ENCODE data around the gene CDK6.

Gene CDK6

DNA sequence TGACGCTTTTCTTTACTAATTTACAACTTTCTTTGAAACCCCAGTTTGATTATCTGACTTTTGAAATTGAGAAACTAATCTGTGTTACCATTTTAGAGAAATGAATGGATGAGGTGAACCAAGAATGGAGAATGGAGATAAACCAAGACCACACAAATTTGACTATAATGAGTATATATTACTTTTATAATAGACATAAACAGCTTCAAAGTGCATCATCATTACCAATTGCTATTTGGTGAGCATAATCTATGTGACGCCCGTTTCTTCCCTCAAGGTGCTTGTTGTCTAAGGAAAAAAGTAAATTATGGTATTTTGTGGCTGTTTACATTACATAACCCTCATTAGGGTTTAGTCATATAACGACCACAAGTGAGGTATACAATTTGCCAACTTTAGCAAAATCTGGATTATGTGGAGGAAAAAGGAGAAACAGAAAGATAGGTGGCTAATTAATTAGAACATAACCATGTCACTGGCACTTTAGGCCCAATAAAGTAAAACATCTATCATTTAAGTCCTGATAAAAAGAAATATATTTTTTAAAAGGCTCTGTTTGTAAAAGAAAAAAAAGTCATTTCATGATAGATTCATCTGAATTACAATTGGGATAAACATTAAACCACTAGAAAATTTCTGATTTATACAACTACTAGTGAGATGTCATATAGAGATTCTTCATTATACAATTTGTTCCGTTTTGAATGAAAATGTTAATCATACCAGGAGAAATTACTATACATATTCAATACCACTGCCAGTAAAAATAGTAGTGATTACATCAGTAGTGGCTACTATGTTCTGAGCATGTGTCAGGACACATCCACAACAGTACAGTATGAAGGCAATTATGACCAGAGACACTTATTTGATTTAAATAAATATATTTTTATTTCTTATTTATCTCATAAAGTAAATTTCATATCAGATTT, 128.0 kb downstream of the CDK6 start:
- no peak for DNase-seq (ENCODE audit: low spot score)

DNA sequence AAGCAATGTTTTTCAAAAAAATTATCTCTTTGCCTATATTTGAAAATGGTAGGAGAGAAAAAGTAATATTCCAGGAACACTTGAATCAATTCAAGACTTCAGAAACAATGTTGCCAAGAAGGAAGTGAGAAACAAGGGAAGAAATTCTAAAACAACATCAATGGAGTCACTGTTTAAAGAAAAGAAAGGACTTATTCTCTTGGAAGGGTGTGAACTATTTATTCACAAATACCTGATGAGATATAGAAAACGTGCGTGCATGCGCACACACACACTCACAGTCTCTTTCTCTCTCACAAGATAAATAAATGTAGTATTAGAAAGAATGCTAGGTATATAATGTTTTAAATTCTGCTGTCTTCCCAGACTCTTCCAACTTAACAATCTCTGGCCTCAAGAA, 128.9 kb downstream of the CDK6 start:
- no peak for DNase-seq (ENCODE audit: low spot score)

DNA sequence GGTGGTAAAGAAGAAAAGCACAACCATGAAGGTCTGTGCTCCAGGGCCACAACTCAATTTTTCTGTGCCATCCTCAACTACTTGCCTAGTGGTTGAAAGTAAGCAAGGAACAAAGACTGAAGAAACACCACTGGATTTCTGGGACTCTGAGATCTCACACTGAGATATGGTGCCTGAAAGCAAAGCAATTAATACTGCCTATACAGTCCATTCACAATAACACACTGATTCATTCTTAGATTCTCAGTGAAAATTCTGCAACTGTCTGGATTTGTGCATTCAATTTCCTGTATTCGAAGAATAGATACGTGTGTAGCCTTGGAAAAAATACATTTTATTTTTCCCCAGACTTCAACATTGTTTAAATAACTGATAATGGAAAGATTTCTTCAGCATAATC, 129.8 kb downstream of the CDK6 start:
- no peak for DNase-seq (ENCODE audit: low spot score)

DNA sequence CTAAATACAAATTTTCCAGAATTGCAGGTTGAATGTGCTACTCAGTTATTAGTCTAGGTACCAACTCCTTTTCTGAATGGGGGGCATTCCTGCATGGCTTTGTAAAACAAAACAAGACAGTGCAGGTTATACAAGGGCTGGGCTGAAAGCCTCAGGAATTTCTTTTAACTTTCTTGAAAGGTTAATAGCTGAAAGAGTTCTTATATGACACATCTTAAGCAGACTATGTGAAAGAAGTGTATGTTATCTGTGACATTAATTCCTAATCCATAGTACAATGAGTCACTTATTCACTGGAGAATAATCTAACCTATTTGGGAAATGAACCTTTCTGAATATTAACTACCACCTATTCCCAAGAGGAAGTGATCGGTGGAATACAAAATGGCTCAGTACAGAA, 130.5 kb downstream of the CDK6 start:
- DNase-seq (ENCODE audit: low spot score) = no peak

DNA sequence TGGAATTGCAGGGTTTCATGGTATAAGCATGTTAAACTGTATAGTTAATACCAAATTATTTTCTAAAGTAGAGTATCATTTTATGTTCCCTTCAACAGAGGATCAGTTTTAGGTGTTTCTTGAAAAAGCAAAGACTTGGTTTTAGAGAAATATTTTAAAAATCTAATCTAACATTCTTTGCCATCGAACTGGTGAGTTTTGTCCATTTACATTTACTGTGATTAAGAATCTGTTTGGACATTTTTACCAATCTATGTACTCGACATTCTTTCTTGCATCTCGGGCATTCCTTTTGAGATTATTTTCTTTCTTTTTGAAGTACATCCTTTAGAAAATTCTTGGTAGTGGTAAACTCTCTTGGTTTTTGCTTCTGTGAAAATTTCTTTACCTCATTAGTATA, 131.5 kb downstream of the CDK6 start:
- no peak for DNase-seq (ENCODE audit: low spot score)

DNA sequence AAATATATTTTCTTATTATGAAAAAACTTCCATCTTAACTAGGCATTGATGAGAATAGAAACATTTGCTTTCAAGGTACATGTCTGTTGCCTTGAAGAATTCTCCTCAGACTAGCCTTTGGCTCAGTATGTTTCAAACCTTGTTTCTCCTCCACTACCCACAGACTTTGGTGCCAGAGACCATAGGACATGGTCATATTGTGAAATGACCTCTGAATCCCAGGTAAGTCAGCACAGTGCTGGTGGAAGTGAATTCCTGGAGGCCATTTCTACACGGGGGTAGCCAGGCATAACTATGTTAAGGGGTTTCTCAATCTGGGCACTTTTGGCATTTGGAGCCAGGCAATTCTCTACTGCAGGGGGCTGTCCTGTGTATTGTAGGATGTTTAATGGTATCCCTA, 133.8 kb downstream of the CDK6 start:
- no peak for DNase-seq (ENCODE audit: low spot score)

DNA sequence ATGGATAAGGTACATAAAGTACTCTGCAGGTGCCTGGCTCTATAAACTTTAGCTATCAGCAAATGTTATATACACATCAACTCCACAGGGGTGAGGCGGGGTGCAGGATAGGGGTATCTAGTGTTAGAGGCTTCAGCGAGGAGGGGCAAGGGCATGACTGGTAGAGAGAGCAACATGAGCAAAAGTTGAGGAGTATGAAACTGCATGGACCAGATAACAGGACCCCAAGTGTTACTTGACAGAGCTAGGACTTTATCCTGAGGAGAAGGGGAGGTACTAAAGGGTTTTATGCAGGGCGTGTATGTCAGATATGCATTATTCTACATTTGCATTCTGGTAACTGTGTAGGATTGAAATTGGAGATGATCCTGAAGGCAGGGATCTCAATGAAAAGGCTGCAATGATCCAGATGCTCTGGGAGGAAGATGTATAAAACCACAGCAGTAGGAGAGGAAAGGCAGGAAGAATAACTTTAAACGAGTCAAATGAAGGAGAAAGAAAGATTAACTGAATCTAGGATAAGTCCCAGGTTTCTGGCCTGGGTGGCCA, 136.3 kb downstream of the CDK6 start:
- no peak for DNase-seq (ENCODE audit: low spot score)

DNA sequence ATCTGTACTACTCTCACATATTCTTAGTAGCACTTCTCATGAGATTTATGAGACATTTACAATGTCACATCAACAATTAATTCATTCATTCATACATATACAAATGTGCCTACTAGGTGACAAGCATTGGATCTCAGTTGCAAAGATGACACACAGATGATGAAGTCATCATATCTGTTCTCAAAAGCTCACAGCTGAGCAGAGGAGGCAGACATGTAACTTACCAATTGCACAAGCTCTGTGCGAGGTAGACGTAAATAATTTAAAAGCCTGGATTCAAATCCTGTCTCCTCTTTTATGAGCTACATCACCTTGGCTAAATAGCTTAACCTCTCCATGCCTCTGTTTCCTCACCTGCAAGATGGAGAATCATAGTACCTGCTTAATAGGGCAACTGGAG, 136.8 kb downstream of the CDK6 start:
- DNase-seq (ENCODE audit: low spot score) = no peak

DNA sequence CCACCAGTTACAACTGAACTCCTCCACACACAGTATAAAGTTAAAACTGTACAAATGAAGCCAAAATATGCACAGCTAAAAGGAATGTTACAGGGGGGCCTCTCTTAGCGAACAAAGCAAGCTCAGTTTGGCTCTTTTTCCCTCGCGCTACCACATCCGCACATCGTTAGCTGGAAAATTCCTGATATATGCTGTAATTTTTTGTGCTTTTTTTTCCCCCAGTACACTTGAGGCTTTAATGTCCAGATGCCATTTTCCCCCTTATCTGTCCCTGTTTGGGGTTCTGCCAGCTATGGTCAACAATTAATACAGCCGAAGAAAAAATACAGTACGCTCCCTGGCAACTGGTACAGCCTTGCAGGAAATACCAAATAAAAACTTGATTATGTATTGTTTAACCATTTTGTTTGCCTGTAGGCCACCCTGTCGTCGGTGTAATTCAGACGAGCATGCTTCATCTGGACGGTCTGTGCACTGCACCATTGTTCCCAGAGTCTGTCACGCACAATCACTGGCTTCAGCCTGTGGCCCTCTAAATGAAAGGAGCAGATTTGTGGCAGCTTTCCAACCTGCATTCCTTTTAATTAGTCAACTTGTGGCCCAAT, 138.0 kb downstream of the CDK6 start:
- no peak for DNase-seq (ENCODE audit: low spot score)

DNA sequence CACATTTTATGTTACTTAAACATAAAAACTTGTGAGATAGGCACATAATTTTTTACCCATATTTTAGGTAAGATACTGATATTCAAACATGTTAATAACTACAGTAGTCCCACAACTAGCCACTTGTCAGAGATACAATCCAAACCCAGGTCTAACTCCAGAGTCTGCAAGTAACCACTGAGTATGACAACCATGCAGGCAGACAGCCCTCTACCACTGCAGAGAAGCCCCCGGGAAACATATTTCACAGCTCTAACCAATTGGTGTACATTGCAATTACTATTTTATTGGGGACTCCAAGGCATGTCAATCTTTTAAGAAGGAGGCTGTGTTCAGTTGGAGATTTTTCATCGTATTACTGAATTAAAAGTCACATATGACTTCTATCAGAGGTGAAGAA, 139.0 kb downstream of the CDK6 start:
- DNase-seq (ENCODE audit: low spot score) = no peak

DNA sequence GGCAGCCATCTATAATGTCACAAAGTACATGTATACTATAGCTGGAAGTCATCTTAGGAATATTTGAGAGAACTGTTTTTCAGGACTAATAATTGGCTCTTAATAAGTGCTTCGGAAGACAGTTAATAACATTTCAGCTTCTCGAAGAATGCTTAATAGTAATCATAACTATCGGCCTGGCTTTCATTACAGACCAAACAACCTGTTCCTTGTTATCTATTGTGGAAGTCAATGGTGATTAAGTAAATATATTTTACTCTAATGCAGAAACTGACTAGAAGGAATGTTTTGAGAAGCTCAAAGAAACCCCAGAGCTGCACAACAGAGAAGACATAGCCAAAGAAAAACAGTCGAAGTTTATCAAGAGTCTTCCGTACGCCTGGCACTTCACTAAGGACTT, 139.4 kb downstream of the CDK6 start:
- no peak for DNase-seq (ENCODE audit: low spot score)

DNA sequence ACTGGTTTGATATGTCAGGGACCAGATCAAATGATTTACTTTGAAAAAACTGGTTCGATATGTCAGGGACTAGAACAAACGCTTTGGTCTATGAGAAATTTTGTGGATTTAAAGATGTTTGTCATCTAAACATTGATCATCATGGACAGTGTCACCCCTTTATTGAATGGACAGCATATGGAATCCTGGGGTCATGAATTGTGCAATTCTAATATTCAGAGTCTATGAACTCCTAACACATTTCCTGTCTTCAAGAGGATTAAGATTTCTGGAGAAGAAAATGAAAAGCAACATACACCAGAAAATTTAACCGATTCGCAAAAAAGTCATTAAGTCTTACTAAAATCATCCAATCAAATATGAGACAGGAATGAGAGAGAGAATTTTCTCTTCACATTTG, 139.8 kb downstream of the CDK6 start:
- DNase-seq (ENCODE audit: low spot score) = no peak

DNA sequence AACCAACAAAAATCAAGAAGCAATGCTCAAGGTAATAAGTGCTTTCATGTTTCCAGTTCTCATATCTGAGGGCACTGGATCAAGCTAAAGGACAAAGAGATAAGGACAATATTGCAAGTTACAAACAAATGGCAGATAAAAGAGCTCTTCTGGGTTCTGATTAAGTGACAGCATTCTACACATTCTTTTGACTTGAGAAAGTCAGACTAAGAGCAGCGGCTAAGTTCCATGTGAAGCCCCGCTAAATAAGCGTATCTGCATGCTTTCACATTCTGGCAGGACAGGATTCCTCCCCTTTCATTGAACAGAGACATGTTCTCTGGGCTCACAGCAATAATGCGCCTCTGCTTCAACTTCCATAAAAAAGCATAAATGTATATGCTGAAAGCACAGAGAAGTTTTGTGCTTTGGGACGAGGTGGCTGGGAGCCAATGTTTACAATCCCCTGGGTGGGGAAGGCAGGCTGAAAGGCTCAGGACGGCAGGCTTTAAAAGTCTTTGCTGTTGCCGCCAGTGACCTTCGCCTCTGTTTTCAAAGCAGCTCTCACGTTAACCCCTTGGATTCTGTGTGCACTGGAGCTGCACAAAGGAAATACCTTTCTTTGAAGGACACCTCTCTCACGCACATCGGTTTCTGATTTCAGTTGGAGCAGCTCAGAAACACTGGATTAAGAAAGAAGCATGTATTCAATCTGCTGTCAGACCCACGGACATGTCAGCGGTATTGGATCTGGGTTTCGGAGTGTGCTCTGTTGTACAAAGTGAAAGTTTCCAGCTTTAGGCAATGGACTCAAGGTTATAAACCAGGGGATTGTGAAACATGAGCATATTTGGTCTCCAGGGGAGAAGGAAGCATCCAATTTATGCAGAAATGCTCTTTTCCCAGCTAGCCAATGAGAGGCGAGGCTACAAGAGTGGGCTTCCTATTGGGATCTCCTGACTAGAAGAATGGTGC, 140.8 kb downstream of the CDK6 start:
- no peak for DNase-seq (ENCODE audit: low spot score)

DNA sequence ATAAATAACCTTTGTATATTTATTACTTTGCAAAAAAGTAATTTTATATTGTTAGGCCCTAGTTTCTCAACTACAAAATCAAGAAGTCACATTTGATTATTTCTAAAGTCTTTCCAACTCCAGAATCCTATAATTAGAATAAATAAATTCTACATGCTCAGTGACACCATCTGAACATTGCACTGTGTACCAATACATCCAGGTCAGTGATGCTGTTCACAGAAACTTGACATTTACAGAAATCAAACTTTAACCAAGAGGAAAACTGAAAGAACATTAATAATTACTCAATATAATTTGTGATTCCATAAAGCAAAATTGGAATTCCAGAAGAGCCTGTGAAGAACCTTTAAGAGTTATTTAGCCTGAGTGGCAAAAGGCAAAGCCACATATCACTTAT, 142.2 kb downstream of the CDK6 start:
- no peak for DNase-seq (ENCODE audit: low spot score)

DNA sequence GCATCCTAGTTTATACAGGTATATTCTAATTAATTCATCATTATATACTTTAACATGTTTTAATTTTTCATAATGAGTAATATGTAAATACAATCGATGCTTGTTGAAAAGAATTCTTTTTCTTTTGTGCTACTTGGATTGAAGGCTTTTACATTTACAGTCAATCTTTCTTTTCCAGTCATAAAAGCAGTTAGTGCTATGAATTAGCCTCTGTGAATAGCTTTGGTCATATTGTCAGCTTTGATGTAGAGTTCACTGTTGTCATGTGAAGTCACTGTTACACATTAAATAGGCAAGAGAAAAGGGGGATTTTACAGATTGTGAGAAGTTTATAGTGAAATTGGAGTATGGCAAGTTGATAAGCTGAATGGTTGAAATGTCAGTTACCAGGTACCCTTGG, 142.9 kb downstream of the CDK6 start:
- no peak for DNase-seq (ENCODE audit: low spot score)

DNA sequence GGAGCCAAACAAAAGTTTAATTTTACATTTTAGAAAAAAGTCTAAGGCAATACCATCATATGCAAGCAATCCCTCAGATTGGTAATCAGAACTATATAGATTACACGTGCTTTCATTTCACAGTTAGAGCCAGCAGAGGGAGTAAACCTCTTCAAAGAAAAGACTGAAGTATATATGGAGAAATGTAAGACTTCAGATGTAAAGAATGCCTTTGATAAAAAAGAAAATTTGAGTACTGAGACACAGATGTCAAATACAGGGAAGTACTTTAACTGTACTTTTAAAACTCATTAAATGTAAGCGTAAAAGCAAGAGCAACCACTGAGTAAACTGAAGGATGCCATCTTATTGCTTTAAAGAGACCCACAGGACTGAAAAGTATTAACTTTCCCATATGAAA, 144.8 kb downstream of the CDK6 start:
- DNase-seq (ENCODE audit: low spot score) = peak; percentile 83

DNA sequence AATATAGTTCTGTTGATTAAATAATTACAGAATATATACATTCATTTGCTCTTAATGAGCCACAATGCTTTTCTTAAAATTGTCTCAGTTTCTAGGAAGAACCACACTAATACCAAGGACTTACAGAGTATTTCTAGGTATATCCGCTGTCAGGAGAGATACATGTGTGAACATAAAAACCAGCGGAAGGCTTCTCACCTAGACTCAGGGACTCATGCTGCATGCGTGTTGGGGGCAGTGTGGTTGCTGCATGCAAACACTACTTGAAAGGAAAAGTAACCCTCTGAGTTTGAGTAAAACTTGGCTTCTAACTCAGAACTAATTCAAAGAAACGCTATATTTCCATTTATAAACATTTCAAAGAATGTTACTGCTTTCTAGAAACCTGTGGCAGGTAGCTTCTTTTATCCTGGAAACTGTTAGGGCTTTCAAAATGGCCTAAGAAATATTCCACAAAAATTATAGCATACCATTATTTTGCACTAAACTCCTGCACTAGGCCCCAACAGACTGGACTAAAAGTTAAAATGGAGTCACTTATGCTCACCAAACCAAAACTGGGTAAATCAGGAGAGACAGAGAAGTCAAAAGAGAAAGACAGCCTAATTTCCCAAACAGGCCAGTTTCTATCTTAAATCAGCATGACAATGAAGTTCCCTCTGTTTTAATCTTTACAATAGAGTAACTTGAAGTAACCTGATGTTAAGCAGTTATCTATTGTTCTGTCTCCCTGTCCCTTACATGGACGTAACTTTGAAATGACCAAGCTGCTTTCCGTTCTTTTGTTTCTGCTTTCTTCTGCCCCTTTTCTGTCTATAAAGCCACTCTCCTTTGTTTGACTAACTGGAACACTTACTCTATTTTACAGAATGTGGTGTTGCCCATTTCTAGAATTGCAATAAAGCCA, 151.0 kb downstream of the CDK6 start:
- DNase-seq (ENCODE audit: low spot score) = no peak

DNA sequence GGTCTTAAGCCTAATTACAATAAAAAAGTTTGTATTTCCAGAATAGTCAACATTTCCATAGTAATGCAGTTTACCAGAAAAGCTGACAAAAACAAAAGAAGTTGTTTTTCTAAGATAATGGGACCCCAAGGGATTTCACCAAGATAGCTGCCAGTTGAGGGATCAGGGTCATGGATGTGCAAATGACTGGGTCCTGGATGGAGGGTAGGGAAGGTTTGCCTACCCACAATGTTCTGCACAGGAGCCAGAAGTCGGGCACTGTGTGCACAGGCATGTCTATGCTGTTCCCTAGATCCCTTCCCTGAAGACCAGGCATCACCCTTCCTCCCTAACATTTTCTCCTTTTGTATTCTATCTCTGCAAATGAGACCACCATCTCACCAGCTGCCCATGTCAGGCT, 152.1 kb downstream of the CDK6 start:
- DNase-seq (ENCODE audit: low spot score) = no peak

DNA sequence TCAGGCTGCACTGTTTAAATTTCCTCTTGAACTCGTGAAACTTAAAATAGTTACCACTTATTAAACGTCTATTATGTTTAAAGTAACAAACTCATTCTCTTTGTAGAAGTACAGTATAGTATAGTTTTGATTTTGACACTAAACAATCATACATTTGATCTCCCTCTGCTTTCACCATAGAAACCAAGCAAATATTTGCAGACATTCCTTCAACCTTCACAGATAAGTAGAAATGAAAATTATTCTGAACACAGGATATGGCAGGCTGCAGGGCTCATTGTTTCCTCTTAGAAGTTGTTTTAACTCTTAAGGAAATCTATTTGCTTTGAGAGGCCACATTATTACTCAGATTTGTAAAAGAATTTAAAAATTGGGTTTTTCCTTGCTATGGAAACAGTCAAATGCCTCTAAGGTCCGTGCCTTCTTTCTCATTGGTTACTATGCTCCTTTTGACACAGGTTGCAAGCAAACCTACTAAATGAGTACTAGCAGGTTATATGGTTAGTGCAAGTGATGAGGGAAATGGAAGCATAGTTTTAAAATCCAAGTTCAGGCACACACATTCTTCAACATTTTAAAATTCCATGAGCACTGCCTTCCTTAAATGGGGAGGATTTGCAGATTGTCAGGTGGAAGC, 153.4 kb downstream of the CDK6 start:
- no peak for DNase-seq (ENCODE audit: low spot score)

DNA sequence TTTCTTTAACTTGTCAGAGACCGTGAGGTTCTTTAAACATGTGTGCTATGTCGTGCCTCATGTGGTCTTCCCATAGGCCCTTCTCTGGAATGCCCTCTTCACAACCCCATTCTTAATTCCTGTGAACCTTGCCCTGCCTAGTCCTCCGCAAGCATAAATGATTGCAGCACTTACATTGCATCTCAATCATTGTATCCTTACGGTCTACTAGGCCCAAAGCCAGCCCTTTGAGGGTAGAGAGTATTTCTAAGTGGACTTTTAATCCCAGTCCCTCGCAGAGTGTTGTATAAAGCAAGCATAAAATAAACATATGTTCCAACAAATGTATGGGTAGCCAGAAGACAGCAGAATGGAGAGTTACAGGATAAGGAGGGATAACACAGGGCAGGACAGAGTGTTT, 154.0 kb downstream of the CDK6 start:
- DNase-seq (ENCODE audit: low spot score) = no peak

DNA sequence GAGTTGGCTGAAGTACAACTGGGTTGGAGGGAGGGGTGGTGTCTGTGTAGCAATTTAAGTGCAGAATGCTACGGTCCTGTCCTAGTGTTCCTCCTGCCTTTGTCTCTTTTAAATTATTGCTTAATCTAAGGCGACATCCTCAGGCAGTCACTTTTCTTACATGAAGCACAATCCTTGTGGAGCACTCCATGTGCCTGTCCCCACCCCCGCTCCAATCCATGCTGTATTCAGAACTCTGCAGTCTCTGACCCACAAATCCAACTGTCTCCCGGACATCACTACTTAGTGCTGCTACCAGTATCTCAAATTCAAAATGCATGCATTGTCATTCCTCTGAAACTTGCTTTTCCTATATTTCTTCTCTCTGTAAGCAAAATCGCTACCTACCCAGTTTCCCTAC, 154.7 kb downstream of the CDK6 start:
- no peak for DNase-seq (ENCODE audit: low spot score)
